Measurements from ENCODE around the gene TEX19.
"Not testable (repeated sequence)": the region's sequence is repeated elsewhere in the genome, so short reads cannot be mapped to it uniquely, and the experiment has no call there.

Gene TEX19

DNA sequence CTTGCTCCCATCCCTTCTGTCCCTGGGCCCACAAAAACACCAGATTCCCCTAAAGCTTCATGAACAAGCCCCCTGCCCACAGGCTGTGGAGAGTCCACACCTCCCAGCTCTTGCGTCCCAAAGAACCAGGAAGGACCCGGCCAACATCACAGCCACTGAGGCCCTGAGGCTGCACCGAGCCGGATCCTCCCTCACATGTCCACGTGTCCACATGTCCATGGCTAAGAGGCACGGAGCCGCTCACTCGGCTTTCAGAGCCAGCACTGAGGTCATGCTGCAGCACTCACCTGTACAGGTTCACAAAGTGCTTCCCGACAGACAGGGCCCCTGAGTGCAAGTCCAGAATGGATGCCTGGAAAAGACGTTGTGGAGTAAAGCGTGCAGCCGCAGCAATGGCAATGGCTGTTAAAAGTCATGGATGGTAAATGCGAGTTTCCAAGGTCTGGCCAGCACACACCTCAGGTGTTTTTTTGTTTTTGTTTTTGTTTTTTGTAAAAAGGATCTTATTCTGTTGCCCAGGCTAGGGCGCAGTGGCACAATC lies 47.2 kb downstream of the TEX19 start:
- DNase-seq (ENCODE audit: low read depth in 1 of 2, low spot score in 1 of 2) = no peak

DNA sequence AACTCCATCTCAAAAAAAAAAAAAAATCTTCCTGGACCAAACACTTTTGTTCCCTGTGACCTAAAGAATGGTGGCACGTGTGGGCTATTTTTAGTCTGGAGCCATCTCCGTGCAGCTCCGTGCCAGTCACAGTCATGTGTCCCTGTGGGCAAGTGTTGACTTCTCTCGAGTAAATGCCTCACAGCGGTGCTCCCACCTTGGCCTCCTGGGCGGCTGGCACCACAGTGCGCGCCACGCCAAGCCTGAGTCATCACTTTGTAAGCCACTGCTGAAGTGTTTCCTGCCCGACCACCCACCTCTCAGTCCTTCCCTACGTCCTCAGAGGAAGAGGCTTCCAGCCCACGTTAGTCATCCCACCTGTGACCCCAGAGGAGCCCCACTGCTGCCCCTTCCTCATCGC lies 48.2 kb downstream of the TEX19 start:
- DNase-seq (ENCODE audit: low read depth in 1 of 2, low spot score in 1 of 2) = no peak

DNA sequence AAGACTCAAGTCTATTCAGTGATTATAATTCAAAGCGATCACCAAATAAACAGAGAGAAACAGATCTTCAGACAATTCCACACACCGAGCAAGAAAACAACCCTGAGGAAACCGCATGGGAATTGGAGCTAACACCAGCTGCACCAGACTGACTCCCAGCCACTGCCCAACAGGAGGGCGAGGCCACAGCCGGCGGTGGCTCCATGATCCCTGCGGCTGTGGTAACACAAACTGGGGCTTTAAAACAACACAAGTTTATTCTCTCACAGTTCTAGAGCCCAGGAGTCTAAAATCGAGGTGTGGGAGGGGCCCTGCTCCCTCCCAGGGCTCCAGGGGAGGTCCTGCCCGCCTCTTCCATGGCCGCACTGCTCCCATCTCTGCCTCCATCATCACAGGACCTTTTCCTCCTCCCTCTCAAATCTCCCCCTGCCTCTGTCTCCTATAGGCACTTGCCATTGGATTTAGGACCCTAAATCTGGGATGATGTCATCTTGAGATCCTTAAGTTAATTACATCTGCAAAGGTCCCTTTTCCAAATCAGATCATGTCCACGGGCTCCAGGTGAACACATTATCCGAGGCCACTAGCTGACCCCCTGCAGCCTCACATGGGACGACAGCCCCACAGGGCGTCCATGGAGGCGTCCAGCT lies 49.4 kb downstream of the TEX19 start:
- DNase-seq (ENCODE audit: low read depth in 1 of 2, low spot score in 1 of 2) = no peak

DNA sequence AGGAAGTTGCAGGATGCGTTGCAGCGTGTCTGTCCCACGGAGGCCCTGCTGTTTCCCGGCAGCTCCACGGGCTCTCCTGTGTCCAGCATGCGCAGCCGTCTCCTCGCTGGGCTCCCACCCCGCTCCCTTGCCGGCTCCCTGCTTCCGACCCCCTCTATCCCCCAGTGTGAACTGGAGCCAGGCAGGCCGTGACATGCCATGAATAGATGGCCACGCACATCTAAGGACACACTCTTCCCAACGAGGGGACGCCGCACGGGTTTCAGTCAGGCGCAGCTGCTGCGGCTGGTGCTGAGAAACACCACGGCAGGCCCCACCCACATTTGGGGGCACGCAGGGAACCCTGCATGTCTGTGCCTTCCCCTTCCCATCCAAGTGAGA lies 49.9 kb downstream of the TEX19 start:
- DNase-seq (ENCODE audit: low read depth in 1 of 2, low spot score in 1 of 2) = no peak

DNA sequence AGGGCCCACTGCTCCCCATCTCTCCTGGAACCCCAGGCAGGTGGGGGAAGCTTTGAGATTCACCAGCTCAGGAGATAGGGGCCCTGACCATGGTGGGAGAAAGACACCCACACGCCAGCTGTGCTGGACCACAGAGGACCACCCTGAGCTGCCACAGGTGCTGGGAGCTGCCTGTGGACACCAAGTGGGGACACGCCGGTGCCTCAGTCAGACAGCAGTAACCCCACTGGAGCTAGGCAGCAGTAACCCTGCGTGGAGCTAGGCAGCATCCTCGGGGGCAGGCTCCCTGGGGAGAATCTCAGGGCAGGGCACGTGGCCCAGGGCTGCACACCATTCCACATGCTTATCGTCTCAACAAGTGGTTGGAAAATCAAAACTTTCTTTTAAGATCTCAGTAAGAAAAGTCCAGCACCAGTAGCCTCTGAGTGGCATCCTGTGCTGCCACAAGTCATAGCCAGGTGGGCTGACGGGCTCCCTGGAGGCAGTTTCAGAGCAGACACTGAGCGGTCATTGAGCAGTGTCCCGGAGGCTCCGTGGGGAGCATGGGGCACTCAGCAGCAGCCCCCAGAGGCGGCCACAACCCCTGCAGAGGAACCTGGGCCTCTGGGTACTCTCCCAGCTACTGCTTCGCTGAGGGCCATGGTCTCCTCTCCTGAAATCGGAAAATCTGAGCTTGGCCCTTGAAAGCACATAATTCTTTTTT lies 51.1 kb downstream of the TEX19 start:
- DNase-seq (ENCODE audit: low read depth in 1 of 2, low spot score in 1 of 2) = no peak

DNA sequence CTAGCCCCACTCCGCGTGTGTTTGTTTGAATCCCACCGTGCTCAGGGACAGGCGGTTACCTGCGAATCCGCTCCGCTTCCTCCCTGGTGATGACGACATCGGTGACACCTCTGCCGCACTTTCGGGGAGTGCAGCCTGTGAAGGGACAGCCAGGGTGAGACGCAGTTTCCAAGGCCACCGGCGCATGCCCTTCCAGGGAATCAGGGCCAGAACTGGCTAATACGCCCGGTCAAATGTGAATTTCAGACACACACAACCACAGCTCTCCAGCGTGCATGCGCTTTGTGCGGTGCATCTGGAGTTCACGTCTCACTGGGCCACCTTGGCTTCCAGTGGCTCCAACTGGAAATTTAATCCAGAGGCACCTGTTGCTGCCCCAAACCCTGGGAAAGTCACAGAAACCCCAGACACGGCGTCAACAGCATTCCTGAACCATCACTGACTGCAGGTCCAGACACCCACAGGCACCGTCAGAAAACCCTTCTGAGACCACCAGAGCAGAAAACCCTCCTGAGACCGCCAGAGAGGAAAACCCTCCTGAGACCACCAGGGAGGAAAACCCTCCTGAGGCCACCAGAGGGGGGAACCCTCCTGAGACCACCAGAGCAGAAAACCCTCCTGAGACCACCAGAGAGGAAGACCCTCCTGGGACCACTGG lies 52.5 kb downstream of the TEX19 start:
- DNase-seq (ENCODE audit: low read depth in 1 of 2, low spot score in 1 of 2) = no peak

DNA sequence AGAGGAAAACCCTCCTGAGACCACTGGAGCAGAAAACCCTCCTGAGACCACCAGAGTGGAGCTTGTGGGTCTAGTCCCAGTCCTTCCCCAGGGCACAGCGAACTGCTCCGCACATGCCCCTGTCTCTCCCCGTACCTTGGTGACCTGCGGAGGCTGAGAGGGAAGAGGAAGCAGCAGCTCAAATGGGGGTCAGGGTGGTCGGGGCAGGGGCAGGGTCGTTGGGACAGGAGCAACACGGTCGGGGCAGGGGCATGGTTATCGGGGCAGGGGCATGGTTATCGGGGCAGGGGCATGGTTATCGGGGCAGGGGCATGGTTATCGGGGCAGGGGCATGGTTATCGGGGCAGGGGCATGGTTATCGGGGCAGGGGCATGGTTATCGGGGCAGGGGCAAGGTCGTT lies 53.0 kb downstream of the TEX19 start:
- not testable (repeated sequence) for DNase-seq (ENCODE audit: low read depth in 1 of 2, low spot score in 1 of 2)

DNA sequence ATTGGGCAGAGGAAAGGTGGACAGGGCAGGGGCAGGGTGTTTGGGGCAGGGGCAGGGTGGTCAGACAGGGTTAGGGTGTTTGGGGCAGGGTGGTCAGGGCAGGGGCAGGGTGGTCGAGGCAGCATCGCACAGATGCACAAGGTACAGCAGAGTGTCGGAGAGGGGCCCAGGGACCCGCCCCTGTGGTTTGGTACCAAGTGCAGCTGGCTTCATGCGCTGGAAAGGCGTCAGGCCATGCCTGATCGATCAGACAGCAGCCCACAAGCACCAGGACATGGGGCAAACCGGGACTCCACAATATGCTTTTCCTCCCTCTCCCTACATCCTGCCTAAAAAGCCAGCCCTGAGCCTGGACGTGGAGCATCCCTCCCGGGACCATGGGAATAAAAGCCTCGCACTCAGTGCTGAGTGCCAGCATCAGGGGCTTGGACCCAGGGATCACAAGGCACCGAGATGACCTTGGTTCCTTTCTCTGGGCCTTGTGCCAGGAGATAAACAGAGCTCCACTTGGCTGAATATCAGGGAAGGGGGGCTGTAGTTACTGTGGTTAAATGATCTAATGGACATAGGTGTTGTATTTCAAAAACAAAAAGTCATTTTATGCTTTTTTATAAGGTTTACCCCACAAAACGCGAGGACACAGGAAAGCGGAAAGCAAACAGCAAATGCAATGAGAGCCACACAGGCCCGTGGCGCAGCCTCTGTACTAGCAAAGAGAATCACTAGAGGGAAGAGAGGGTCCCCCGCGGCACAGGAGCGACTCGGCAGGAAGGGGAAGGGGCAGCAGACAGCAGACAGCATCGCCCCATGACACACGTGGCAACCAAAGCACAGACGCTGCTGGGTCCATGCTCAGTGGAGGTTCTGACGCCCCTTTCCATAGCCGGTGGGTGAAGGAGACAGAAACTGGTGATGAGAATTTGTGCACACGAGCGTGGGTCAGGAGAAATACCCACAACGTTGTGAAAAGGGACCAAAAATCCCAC lies 53.8 kb downstream of the TEX19 start:
- DNase-seq (ENCODE audit: low read depth in 1 of 2, low spot score in 1 of 2) = no peak
